T-cell (primary cell): Measurements from ENCODE around the gene EXOC4. TPM values are rescaled to one million over a fixed set of nuclear protein-coding genes. Genes with fewer than 3 reads are reported as not detected.

Experiments used
- ATAC-seq, 4 experiments: fragments of 200-7000 bp in 3 of 4; fragments of 150-1000 bp in 1 of 4; cut with Tn5 transposase; replicated peaks in 1 of 4; 1 replicate in 3 of 4; 2 replicates in 1 of 4; pipeline ENCODE4 v1.10.0; 2021; ENCODE audit warnings: moderate library complexity in 3 of 4, mild to moderate bottlenecking in 2 of 4, moderate number of reproducible peaks in 1 of 4
- CTCF ChIA-PET, 2 donors: fragments of 300-600 bp; sonication (Branson Sonifier 250); formaldehyde crosslinking; loops; one replicate each; lab custom pipeline; 2022; ENCODE audit warnings: antibody characterized with exemption in 2 of 2; lab: Charles Lee
- POLR2A ChIA-PET, 2 donors: fragments of 300-600 bp; sonication (Branson Sonifier 250); formaldehyde crosslinking; loops; one replicate each; lab custom pipeline; 2022; ENCODE audit warnings: antibody characterized with exemption in 2 of 2; lab: Charles Lee
- DNase-seq, 35 experiments: peaks; one replicate each; pipeline versions ENCODE4 v3.0.0 to v3.0.0-alpha.2; 2013 to 2023
- H3K27ac ChIP-seq: one replicate; pipeline ENCODE4 v1.5.1; 2013; ENCODE audit warnings: low read length
- H3K27me3 ChIP-seq, 2 experiments: replicated peaks in 1 of 2; 1 replicate in 1 of 2; 2 replicates in 1 of 2; pipeline versions ENCODE4 v1.6.1 to v1.7.0; 2013; ENCODE audit warnings: low read length in 1 of 2, mixed read lengths in 1 of 2; ENCODE audit not compliant: control insufficient read depth in 2 of 2, insufficient read depth in 2 of 2; ENCODE audit errors: extremely low read depth in 1 of 2
- H3K36me3 ChIP-seq, 2 donors: 1 replicate in 1 of 2; 2 replicates in 1 of 2; pipeline versions ENCODE4 v1.6.1 to v1.7.0; 2013; ENCODE audit warnings: low read length in 1 of 2; ENCODE audit not compliant: control insufficient read depth in 2 of 2, insufficient read depth in 1 of 2; ENCODE audit errors: extremely low read depth in 1 of 2
- H3K4me1 ChIP-seq, 2 experiments: 1 replicate in 1 of 2; 2 replicates in 1 of 2; pipeline versions ENCODE4 v1.6.1 to v1.7.0; 2013; ENCODE audit warnings: low read length in 2 of 2, mixed read lengths in 1 of 2; ENCODE audit not compliant: insufficient read depth in 2 of 2, control insufficient read depth in 1 of 2; ENCODE audit errors: extremely low read depth in 1 of 2
- H3K4me3 ChIP-seq, 2 donors: 1 replicate in 1 of 2; 2 replicates in 1 of 2; pipeline versions ENCODE4 v1.5.1 to v1.7.0; 2013; ENCODE audit warnings: mild to moderate bottlenecking in 2 of 2, low read length in 1 of 2, moderate library complexity in 1 of 2; ENCODE audit not compliant: control insufficient read depth in 1 of 2; ENCODE audit errors: extremely low read depth in 1 of 2
- H3K9me3 ChIP-seq: 2 replicates; pipeline ENCODE4 v1.7.0; 2013
- H3K27ac Mint-ChIP-seq, 2 donors: one replicate each; pipeline ENCODE4 v1.8.0; 2020 to 2021; ENCODE audit warnings: mild to moderate bottlenecking in 2 of 2, mixed read lengths in 2 of 2
- H3K27me3 Mint-ChIP-seq, 2 donors: one replicate each; pipeline ENCODE4 v1.8.0; 2021 to 2022; ENCODE audit warnings: mixed read lengths in 2 of 2
- H3K36me3 Mint-ChIP-seq: one replicate; pipeline ENCODE4 v1.8.0; 2021; ENCODE audit warnings: mixed read lengths
- H3K4me1 Mint-ChIP-seq, 3 donors: one replicate each; pipeline ENCODE4 v1.8.0; 2020 to 2022; ENCODE audit warnings: mixed read lengths in 3 of 3, mild to moderate bottlenecking in 1 of 3
- H3K4me3 Mint-ChIP-seq, 3 donors: one replicate each; pipeline ENCODE4 v1.8.0; 2020 to 2022; ENCODE audit warnings: mild to moderate bottlenecking in 3 of 3, mixed read lengths in 3 of 3, moderate library complexity in 3 of 3
- H3K9me3 Mint-ChIP-seq, 3 donors: one replicate each; pipeline ENCODE4 v1.8.0; 2020 to 2022; ENCODE audit warnings: mixed read lengths in 3 of 3
- WGBS: methylation state at CpG from one replicate; pipeline ENCODE4 v1.1.5; 2013; ENCODE audit warnings: missing lambda C conversion rate; ENCODE audit not compliant: insufficient coverage; 5-methylcytosine and 5-hydroxymethylcytosine counted together
- total RNA-seq, 35 experiments: library from RNA in 6 of 35; stranded (reverse) in 6 of 35; fragments of 120-200 nt in 1 of 35; gene quantifications; one replicate each; pipeline versions ENCODE4 v1.2.1 to v1.2.4 and lab custom pipeline; 2013 to 2026

EXOC4 gene
- total RNA-seq, 5 donors from 2014 or later (not counting 1 experiment from before 2014, with no cell fraction given) = 58.2 to 108 (median 64.8) TPM

DNA sequence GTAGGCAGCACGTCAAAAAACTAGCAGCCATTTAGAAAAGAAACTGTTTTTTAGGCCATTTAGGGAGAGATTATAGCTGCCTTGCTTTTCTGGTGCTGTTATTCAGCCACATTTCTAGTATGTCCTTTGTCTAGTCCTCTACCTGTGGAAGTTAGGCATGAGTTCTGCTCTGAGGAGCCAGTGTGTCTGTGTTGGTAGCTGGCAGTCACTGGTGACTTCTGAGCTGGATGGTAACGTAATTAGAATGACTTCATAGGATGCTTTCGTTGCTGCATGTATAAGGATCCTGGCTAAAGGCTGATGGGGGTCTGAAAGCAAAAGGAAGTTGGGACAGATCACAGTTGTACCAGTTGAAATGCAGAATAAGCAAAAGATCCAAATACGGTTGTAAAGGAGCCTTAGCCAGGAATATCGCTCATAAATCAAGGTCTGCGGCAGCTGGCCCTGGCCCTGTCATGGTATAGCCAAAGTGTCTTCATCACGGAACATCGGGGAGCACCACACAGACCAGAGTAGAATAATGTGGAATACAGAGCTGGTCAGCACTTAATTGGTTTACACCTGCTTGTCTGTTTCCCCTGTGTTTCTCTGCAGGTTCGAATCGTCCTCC, 226.7 kb downstream of the EXOC4 start:
- no peaks in the 10 kb centered on the region for H3K27me3 Mint-ChIP-seq
- WGBS = 97% methylated on average over 8 of the region's 10 CpGs
- Histone ChIP-seq H3K9me3 (no peaks in the 10 kb centered on the region), H3K27me3 (no peaks in the 10 kb centered on the region), H3K36me3 (peaks cover 0 to 9% of the 10 kb centered on the region in 2 donors), H3K4me1 (peaks cover 34 to 56% of the 10 kb centered on the region in 2 experiments), H3K4me3 (no peak overlapping the region), H3K27ac (no peak overlapping the region)
- no peak overlapping the region for H3K4me3 Mint-ChIP-seq
- no peak overlapping the region for H3K27ac Mint-ChIP-seq
- DNase-seq (no peak), ATAC-seq (no peak)
- no peaks in the 10 kb centered on the region for H3K9me3 Mint-ChIP-seq
- peaks cover 42 to 65% (median 42%) of the 10 kb centered on the region in 3 donors for H3K4me1 Mint-ChIP-seq
- POLR2A ChIA-PET = no interaction called here
- CTCF ChIA-PET = no interaction called here
- peaks cover 44% of the 10 kb centered on the region for H3K36me3 Mint-ChIP-seq

DNA sequence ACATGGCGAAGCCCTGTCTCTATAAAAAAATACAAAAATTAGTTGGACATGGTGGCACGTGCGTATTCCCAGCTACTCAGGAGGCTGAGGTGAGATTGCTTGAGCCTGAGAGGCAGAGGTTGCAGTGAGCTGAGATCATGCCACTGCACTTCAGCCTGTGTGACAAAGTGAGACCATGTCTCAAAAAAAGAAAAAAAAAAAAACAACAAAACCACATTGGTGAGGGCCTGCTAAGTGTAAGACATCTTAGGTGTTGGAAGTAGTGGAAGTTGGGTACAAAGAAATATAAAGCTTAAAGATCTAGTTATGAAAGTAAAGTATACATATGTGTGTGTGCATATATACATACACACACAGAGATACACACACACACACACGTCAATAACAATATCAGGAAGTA, 228.0 kb downstream of the EXOC4 start:
- ATAC-seq (no peak), DNase-seq (peak in 2 of 35 experiments; percentile 3 to 11)
- Mint-ChIP-seq H3K27ac (peak overlapping the region in 1 of 2 donors; percentile 2), H3K27me3 (no peaks in the 10 kb centered on the region), H3K4me3 (no peak overlapping the region), H3K36me3 (peaks cover 44% of the 10 kb centered on the region), H3K9me3 (no peaks in the 10 kb centered on the region), H3K4me1 (peaks cover 45 to 74% (median 48%) of the 10 kb centered on the region in 3 donors)
- Histone ChIP-seq H3K9me3 (no peaks in the 10 kb centered on the region), H3K27me3 (no peaks in the 10 kb centered on the region), H3K36me3 (peaks cover 0 to 9% of the 10 kb centered on the region in 2 donors), H3K4me1 (peaks cover 36 to 59% of the 10 kb centered on the region in 2 experiments), H3K4me3 (no peak overlapping the region), H3K27ac (no peak overlapping the region)
- CTCF ChIA-PET = no interaction called here
- POLR2A ChIA-PET = no interaction called here
- 71% methylated on average over 2 of the region's 4 CpGs for WGBS

DNA sequence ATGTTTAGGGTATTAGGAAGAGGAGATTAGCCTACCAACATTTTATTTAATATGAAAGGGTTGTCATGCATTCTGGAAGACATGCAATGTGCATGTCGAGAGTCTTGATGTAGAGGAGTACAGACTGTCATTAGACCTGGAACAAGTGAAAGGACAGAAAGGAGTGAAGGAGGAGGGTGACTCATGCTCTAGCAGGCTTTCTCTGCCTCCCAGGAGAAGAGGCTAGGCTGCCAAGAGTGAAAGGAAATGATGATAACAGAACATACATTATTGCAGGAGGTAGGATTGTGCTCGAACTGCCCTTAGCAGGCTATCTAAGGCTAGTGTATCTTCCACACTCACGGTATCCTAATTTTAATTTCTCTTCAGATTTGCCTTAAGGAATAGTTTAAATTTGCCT, 228.8 kb downstream of the EXOC4 start:
- H3K9me3 ChIP-seq = no peaks in the 10 kb centered on the region
- Mint-ChIP-seq H3K9me3 (no peaks in the 10 kb centered on the region), H3K4me3 (no peak overlapping the region), H3K36me3 (peaks cover 42% of the 10 kb centered on the region), H3K4me1 (peaks cover 45 to 72% (median 48%) of the 10 kb centered on the region in 3 donors), H3K27ac (no peak overlapping the region), H3K27me3 (no peaks in the 10 kb centered on the region)
- peaks cover 36 to 59% of the 10 kb centered on the region in 2 experiments for H3K4me1 ChIP-seq
- peaks cover 0 to 9% of the 10 kb centered on the region in 2 donors for H3K36me3 ChIP-seq
- DNase-seq (no peak), ATAC-seq (no peak)
- ChIA-PET CTCF (no interaction called here), POLR2A (no interaction called here)
- no peaks in the 10 kb centered on the region for H3K27me3 ChIP-seq
- H3K27ac ChIP-seq = no peak overlapping the region
- peak overlapping the region in 1 of 2 donors; percentile 48 for H3K4me3 ChIP-seq
- WGBS = no CpG with 5 or more reads among the region's 3 CpGs

DNA sequence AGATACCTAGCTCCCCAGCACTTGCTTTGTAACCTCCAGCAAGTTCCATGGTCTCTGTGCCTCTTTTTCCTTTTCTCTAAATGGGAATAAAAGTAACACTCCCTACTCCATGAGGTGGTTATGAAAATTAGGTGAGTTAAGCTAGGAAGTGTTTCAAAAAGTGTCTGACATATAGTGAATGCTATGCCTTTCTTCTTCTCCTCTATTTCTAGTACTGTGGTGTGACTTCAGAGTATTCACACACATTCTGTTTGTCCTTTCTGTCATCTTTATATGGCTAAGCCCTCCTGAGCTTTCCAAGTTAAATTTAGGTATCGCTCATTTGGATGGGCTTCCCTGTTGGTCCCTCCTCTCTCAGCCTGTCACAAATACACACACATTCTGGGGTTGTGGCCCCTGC, 229.7 kb downstream of the EXOC4 start:
- H3K4me1 ChIP-seq = peaks cover 36 to 50% of the 10 kb centered on the region in 2 experiments
- H3K9me3 ChIP-seq = no peaks in the 10 kb centered on the region
- peaks cover 0 to 9% of the 10 kb centered on the region in 2 donors for H3K36me3 ChIP-seq
- no peaks in the 10 kb centered on the region for H3K27me3 ChIP-seq
- Mint-ChIP-seq H3K27me3 (no peaks in the 10 kb centered on the region), H3K9me3 (no peaks in the 10 kb centered on the region), H3K4me3 (peak overlapping the region in 1 of 3 donors; percentile 5), H3K36me3 (peaks cover 39% of the 10 kb centered on the region), H3K27ac (peak overlapping the region in 1 of 2 donors; percentile 25), H3K4me1 (peaks cover 44 to 63% (median 48%) of the 10 kb centered on the region in 3 donors)
- POLR2A ChIA-PET = no interaction called here
- ATAC-seq (no peak), DNase-seq (no peak)
- CTCF ChIA-PET = interaction anchor here in 1 of 2 donors (0.5 kb wide), 1 partner anchor 1319 kb away, joined by 4 read pairs; no protein-coding TSS in a partner anchor
- no peak overlapping the region for H3K27ac ChIP-seq
- 100% methylated on average over 1 of the region's 1 CpG for WGBS
- H3K4me3 ChIP-seq = peak overlapping the region in 1 of 2 donors; percentile 48

DNA sequence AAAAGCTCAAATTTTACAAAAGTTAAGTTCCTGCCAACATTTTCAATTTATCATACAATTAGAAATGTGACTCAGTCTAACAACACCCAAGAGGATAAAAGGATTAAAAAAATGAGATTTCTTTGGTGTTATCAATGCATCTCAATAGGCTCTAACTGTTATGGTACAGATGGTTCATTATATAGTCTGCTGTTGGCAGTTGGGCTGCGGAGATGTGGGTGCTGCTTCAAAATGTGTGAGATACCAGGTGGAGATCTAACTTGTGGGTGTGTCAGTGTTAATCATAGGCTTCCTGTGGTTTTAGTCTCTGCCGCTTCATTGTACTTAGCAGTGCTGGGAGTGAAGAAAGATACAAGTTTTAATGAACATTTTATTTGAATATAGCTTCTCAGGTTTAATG, 231.2 kb downstream of the EXOC4 start:
- ATAC-seq = peak; percentile 80 to 97 (median 94)
- Mint-ChIP-seq H3K36me3 (peaks cover 39% of the 10 kb centered on the region), H3K27me3 (no peaks in the 10 kb centered on the region), H3K9me3 (no peaks in the 10 kb centered on the region), H3K27ac (peak overlapping the region; percentile 41 to 50), H3K4me3 (peak overlapping the region; percentile 29 to 53 (median 41)), H3K4me1 (peaks cover 39 to 51% (median 43%) of the 10 kb centered on the region in 3 donors)
- 0% methylated on average over 1 of the region's 2 CpGs for WGBS
- H3K36me3 ChIP-seq = peaks cover 0 to 7% of the 10 kb centered on the region in 2 donors
- H3K4me1 ChIP-seq = peaks cover 33 to 37% of the 10 kb centered on the region in 2 experiments
- DNase-seq = peak in 32 of 35 experiments; percentile 2 to 63 (median 27)
- CTCF ChIA-PET = interaction anchor here in 1 of 2 donors (0.6 kb wide), 1 partner anchor 664 kb away, joined by 7 read pairs; no protein-coding TSS in a partner anchor
- POLR2A ChIA-PET = interaction anchor here in 1 of 2 donors (0.6 to 0.7 kb wide), 2 partner anchors 513 to 1727 kb away, joined by 3 to 14 read pairs; partner anchors contain the start of gene WDR91
- peak overlapping the region; percentile 14 to 66 for H3K4me3 ChIP-seq
- no peaks in the 10 kb centered on the region for H3K9me3 ChIP-seq
- peak overlapping the region; percentile 40 for H3K27ac ChIP-seq
- H3K27me3 ChIP-seq = no peaks in the 10 kb centered on the region

DNA sequence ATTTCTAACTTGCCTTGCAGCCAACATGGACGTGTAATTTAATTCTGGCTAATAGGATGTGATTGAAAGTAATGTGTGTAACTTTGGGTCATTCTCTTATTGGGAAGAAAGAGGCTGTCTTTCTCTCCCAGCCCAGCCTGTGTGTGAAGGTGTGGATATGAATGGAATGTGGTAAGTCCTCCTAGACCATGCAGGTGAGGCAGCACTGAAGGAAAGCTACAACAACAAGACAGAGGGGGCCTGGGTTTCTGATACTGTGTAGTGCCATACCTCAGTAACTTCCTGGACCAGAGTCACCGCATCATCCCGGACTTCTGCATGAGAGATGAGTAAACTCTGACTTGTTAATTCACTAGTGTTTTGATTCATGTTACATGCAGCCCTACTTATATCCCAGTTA, 237.0 kb downstream of the EXOC4 start:
- CTCF ChIA-PET = no interaction called here
- no peak for ATAC-seq
- Histone ChIP-seq H3K27me3 (no peaks in the 10 kb centered on the region), H3K4me1 (peaks cover 0 to 3% of the 10 kb centered on the region in 2 experiments), H3K9me3 (no peaks in the 10 kb centered on the region), H3K36me3 (no peaks in the 10 kb centered on the region), H3K4me3 (no peak overlapping the region), H3K27ac (no peak overlapping the region)
- H3K4me3 Mint-ChIP-seq = no peak overlapping the region
- peaks cover 0 to 3% (median 0%) of the 10 kb centered on the region in 3 donors for H3K9me3 Mint-ChIP-seq
- DNase-seq = no peak
- H3K36me3 Mint-ChIP-seq = peaks cover 46% of the 10 kb centered on the region
- POLR2A ChIA-PET = no interaction called here
- no CpG with 5 or more reads among the region's 3 CpGs for WGBS
- H3K27me3 Mint-ChIP-seq = no peaks in the 10 kb centered on the region
- no peak overlapping the region for H3K27ac Mint-ChIP-seq
- H3K4me1 Mint-ChIP-seq = peaks cover 9 to 18% (median 12%) of the 10 kb centered on the region in 3 donors
